ENCODE data around the gene LRRIQ1.

The LRRIQ1 gene

GRCh38 chr12:85058339-85058738, 22.2 kb downstream of the LRRIQ1 start:
- no peak for DNase-seq

GRCh38 chr12:85059594-85059993, 23.4 kb downstream of the LRRIQ1 start:
- no peak for DNase-seq

- DNase-seq: peak; percentile 19 to 23
Observed at GRCh38 chr12:85060916-85061315, 24.8 kb downstream of the LRRIQ1 start.

GRCh38 chr12:85065837-85066482, 29.8 kb downstream of the LRRIQ1 start:
- DNase-seq: no peak

GRCh38 chr12:85072826-85073225, 36.7 kb downstream of the LRRIQ1 start:
- DNase-seq: no peak

GRCh38 chr12:85076688-85077430, 40.7 kb downstream of the LRRIQ1 start:
- DNase-seq: peak; percentile 71 to 84

GRCh38 chr12:85085066-85085465, 48.9 kb downstream of the LRRIQ1 start:
- DNase-seq: no peak

- DNase-seq: no peak
Observed at GRCh38 chr12:85089792-85090191, 53.6 kb downstream of the LRRIQ1 start.

- DNase-seq: no peak
Observed at GRCh38 chr12:85092814-85093370, 56.7 kb downstream of the LRRIQ1 start.

GRCh38 chr12:85095501-85095900, 59.4 kb downstream of the LRRIQ1 start:
- DNase-seq: no peak

- no peak for DNase-seq
Observed at GRCh38 chr12:85130646-85131045, 94.5 kb downstream of the LRRIQ1 start.

- no peak for DNase-seq
Observed at GRCh38 chr12:85138833-85139232, 102.7 kb downstream of the LRRIQ1 start.

GRCh38 chr12:85147331-85147730, 111.2 kb downstream of the LRRIQ1 start:
- no peak for DNase-seq

- DNase-seq: no peak
Observed at GRCh38 chr12:85152311-85152729, 116.2 kb downstream of the LRRIQ1 start.

GRCh38 chr12:85155791-85156190, 119.6 kb downstream of the LRRIQ1 start:
- DNase-seq: peak; percentile 45 to 48

- DNase-seq: peak in 1 of 2 experiments; percentile 4
Observed at GRCh38 chr12:85156569-85156968, 120.4 kb downstream of the LRRIQ1 start.

- DNase-seq: no peak
Observed at GRCh38 chr12:85157035-85157603, 121.0 kb downstream of the LRRIQ1 start.

GRCh38 chr12:85163752-85164321, 127.7 kb downstream of the LRRIQ1 start:
- DNase-seq: no peak

GRCh38 chr12:85179680-85180270, 143.6 kb downstream of the LRRIQ1 start:
- DNase-seq: no peak

- no peak for DNase-seq
Observed at GRCh38 chr12:85182699-85183098, 146.5 kb downstream of the LRRIQ1 start.

GRCh38 chr12:85183855-85184254, 147.7 kb downstream of the LRRIQ1 start:
- DNase-seq: no peak

GRCh38 chr12:85186236-85186635, 150.1 kb downstream of the LRRIQ1 start:
- DNase-seq: no peak

GRCh38 chr12:85188619-85189018, 152.5 kb downstream of the LRRIQ1 start:
- DNase-seq: no peak

All from Kasumi-1 (cell line).